GM12864 (cell line): ENCODE results near the gene CDKAL1.

ENCODE experiments used
- DNase-seq: peaks from one replicate; pipeline ENCODE4 v3.0.0-alpha.2; 2011; ENCODE audit warnings: low read depth
- H3K4me3 ChIP-seq: 2 replicates; pipeline ENCODE4 v1.5.1; 2011; ENCODE audit warnings: mild to moderate bottlenecking, low read depth, low read length, control low read depth
- CTCF ChIP-seq: IDR thresholded peaks from 2 replicates; pipeline ENCODE4 v1.5.1; 2011; ENCODE audit warnings: low read depth, mild to moderate bottlenecking, moderate library complexity, low read length, control low read depth, inconsistent platforms; ENCODE audit errors: missing control alignments

CDKAL1 gene

DNA sequence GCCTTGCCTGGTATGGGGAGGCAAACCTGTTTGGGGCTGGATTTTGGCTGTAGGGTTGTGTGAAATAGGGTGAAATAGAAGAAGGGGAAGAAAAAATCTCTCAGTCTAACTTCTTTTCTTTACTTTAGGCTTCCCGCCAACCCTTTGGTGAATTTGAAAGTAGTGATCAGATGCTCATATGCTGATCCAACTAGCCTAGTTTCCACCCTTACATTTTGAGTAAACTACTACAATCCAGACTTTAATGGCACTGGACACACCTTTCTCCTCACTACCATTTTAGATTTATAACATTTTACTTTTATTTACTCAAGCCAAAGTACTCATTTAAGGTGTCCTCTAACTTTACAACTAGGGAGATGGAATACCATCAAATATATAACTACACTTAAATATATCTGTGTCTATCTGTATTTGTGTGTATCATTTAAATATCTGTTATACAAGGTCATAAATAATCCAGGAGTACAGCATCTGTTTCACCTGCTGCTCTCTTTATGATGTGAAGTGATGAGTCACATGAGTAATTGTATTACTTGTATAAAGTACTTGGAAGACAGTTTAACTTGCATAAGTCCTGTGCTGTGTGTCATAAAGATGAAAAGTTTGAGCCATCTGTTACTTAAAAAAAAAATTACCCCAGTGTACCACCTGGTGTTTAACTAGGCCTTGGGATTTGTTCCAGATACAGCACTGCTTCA is 172.1 kb downstream of the CDKAL1 start:
- no peak for TF ChIP-seq CTCF
- no peak for DNase-seq
- no peak overlapping the region for H3K4me3 ChIP-seq

- DNase-seq, result no peak
- no peak overlapping the region for H3K4me3 ChIP-seq
- TF ChIP-seq CTCF, result no peak
Observed at GRCh38 chr6:20706939-20707485, 172.8 kb downstream of the CDKAL1 start.

- no peak for DNase-seq
- H3K4me3 ChIP-seq, result no peak overlapping the region
- no peak for TF ChIP-seq CTCF
Observed at GRCh38 chr6:20707870-20708269, 173.6 kb downstream of the CDKAL1 start.

GRCh38 chr6:20708367-20709124 is 174.3 kb downstream of the CDKAL1 start:
- no peak for DNase-seq
- H3K4me3 ChIP-seq, result no peak overlapping the region
- TF ChIP-seq CTCF, result no peak

DNA sequence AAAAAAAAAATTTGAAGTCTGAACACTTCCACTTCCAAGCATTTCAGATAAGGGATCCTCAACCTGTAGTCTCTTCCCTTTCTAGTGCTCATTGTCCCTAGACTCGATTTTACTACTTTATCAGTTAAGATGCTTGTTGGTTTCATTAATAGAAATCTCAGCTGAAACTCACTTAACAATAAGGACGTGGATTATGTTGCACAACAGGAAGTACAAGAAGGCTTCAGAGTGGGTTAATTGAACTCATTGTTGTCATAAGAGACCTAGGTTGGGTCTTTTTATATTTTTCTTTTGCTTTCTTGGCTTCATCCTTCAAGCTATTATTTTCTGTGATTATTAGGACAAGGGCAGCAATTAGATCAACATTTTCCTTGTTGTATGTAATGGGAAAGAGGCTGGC is 175.2 kb downstream of the CDKAL1 start:
- no peak overlapping the region for H3K4me3 ChIP-seq
- DNase-seq, result no peak
- TF ChIP-seq CTCF, result no peak

- DNase-seq, result no peak
- no peak for TF ChIP-seq CTCF
- H3K4me3 ChIP-seq, result no peak overlapping the region
Observed at GRCh38 chr6:20710341-20710740, 176.1 kb downstream of the CDKAL1 start.
